ENCODE data around the gene OTOS. TPM values are rescaled to one million over a fixed set of nuclear protein-coding genes. Genes with fewer than 3 reads are reported as not detected.

The OTOS gene
- polyA plus RNA-seq, 1 experiment = not detected

DNA sequence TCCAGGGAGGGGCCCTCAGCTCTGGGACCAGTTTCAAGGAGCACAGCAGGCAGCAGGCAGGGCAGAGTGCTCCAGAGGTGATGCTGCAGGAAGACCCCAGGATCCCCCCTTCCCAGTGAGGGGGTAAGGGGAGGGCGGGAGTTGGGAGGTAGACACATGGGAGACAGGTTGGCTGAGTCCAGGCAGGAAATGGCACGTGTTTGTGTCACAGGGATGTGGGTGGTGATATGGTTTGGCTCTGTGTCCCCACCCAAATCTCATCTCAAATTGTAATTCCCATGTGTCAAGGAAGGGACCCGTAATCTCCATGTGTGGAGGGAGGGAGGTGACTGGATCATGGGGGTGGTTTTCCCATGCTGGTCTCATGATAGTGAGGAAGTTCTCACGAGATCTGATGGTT is 25.2 kb upstream of the OTOS start:
- POLR2A ChIA-PET = no interaction called here
- no peak overlapping the region for H3K27ac ChIP-seq (ENCODE audit: low read depth, low read length)
- DNase-seq (ENCODE audit: low read depth, low spot score) = no peak
- no peak overlapping the region for H3K4me3 ChIP-seq (ENCODE audit: low read depth, low read length)
- peaks cover 2% of the 10 kb centered on the region for H3K27me3 ChIP-seq (ENCODE audit: control insufficient read depth, insufficient read depth, low read length)
- TF ChIP-seq CTCF (IDR thresholded peaks at IDR 0.05; ENCODE audit: low read depth, low read length) = no peak
- H3K9me3 ChIP-seq (ENCODE audit: control insufficient read depth, insufficient read depth, low read length) = no peaks in the 10 kb centered on the region; the same call in 1 of the 2 replicates
- CTCF ChIA-PET = no interaction called here

GRCh38 chr2:240165034-240165433 is 24.6 kb upstream of the OTOS start:
- TF ChIP-seq CTCF (IDR thresholded peaks at IDR 0.05; ENCODE audit: low read depth, low read length) = no peak
- POLR2A ChIA-PET = no interaction called here
- no peaks in the 10 kb centered on the region; the same call in 1 of the 2 replicates for H3K9me3 ChIP-seq (ENCODE audit: control insufficient read depth, insufficient read depth, low read length)
- H3K27ac ChIP-seq (ENCODE audit: low read depth, low read length) = no peak overlapping the region
- peaks cover 2% of the 10 kb centered on the region for H3K27me3 ChIP-seq (ENCODE audit: control insufficient read depth, insufficient read depth, low read length)
- H3K4me3 ChIP-seq (ENCODE audit: low read depth, low read length) = no peak overlapping the region
- CTCF ChIA-PET = no interaction called here
- DNase-seq (ENCODE audit: low read depth, low spot score) = no peak

GRCh38 chr2:240164586-240164985 is 24.1 kb upstream of the OTOS start:
- H3K9me3 ChIP-seq (ENCODE audit: control insufficient read depth, insufficient read depth, low read length) = no peaks in the 10 kb centered on the region; the same call in 1 of the 2 replicates
- H3K4me3 ChIP-seq (ENCODE audit: low read depth, low read length) = no peak overlapping the region
- CTCF ChIA-PET = no interaction called here
- TF ChIP-seq CTCF (IDR thresholded peaks at IDR 0.05; ENCODE audit: low read depth, low read length) = no peak
- peaks cover 2% of the 10 kb centered on the region for H3K27me3 ChIP-seq (ENCODE audit: control insufficient read depth, insufficient read depth, low read length)
- H3K27ac ChIP-seq (ENCODE audit: low read depth, low read length) = no peak overlapping the region
- DNase-seq (ENCODE audit: low read depth, low spot score) = no peak
- POLR2A ChIA-PET = no interaction called here

GRCh38 chr2:240163844-240164574 is 23.6 kb upstream of the OTOS start:
- H3K4me3 ChIP-seq (ENCODE audit: low read depth, low read length) = no peak overlapping the region
- peaks cover 2% of the 10 kb centered on the region for H3K27me3 ChIP-seq (ENCODE audit: control insufficient read depth, insufficient read depth, low read length)
- CTCF ChIA-PET = no interaction called here
- DNase-seq (ENCODE audit: low read depth, low spot score) = no peak
- POLR2A ChIA-PET = no interaction called here
- H3K9me3 ChIP-seq (ENCODE audit: control insufficient read depth, insufficient read depth, low read length) = no peaks in the 10 kb centered on the region; the same call in 1 of the 2 replicates
- H3K27ac ChIP-seq (ENCODE audit: low read depth, low read length) = no peak overlapping the region
- TF ChIP-seq CTCF (IDR thresholded peaks at IDR 0.05; ENCODE audit: low read depth, low read length) = no peak

DNA sequence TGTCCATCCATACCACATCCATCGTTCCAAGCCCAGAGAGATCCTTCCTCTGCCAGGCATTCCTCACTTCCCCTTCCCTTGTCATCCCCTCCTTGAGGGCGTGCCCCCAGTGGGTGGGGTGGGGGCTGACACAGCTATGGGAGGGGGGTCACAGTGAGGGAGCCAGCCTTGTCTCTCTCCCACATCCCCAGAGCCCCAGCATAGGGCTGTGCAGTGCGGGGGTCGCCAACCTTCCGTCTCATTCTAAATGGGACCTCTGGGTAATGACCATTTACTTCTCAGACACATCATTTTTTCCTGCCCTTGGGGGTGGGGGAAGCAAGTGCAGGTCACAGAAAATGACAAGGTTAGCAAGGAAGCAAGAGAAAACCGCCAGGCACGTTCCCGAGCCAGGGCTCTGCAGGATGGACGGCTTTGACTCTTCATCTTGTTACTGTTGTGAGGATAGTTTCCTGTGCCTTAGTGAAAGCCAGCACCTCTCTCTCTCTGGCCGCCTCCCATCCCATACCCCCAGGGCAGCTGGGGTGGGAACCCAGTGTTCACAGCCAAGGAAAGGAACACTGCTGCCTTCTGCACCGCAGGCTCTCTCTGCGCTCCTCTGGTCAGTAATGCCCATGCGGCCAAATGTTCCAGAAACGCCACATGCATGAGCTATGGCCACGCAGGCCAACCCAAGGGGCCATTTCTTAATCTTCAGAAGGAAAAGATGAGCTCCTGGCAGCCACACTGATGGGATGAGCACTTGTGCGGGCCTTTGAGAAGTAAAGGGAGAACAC is 22.7 kb upstream of the OTOS start:
- no peak overlapping the region for H3K4me3 ChIP-seq (ENCODE audit: low read depth, low read length)
- ChIA-PET POLR2A (no interaction called here), CTCF (no interaction called here)
- no peak overlapping the region for H3K27ac ChIP-seq (ENCODE audit: low read depth, low read length)
- TF ChIP-seq CTCF (IDR thresholded peaks at IDR 0.05; ENCODE audit: low read depth, low read length) = no peak
- no peaks in the 10 kb centered on the region; the same call in 1 of the 2 replicates for H3K9me3 ChIP-seq (ENCODE audit: control insufficient read depth, insufficient read depth, low read length)
- H3K27me3 ChIP-seq (ENCODE audit: control insufficient read depth, insufficient read depth, low read length) = no peaks in the 10 kb centered on the region
- DNase-seq (ENCODE audit: low read depth, low spot score) = no peak

All from AG04450 (cell line).